Dermis blood vessel endothelial cell (primary cell): ENCODE results near the gene LRRC59. TPM values are rescaled to one million over a fixed set of nuclear protein-coding genes. Genes with fewer than 3 reads are reported as not detected.

Source experiments
- DNase-seq: peaks from one replicate; pipeline ENCODE4 v3.0.0; 2010
- total RNA-seq: library from RNA; depleted of rRNA; stranded (reverse); fragments of >200 nt; gene quantifications from 2 replicates; pipeline ENCODE4 v1.2.3, GENCODE V29; 2014

Gene LRRC59
- total RNA-seq, 1 donor from 2014 or later: 118 TPM

DNA sequence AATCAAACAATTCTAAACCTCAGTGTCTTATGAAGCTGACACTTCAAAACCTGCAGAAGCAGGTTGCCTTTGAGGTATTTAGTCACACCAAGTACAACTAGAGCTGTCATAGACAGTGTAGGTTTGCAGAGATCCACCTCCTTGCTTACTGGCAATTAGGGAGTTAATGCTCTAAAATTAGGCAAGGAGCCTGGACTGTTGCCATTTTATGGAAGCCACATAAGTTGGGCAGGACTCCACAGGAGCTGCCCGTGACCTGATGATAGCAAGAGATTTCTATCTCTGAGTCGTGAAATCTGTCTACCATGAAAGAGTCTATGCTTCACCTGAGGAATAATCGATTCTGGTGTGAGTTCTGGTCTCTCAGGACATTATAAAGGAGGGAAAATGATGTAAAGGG lies 15.4 kb downstream of the LRRC59 start:
- DNase-seq: no peak

DNA sequence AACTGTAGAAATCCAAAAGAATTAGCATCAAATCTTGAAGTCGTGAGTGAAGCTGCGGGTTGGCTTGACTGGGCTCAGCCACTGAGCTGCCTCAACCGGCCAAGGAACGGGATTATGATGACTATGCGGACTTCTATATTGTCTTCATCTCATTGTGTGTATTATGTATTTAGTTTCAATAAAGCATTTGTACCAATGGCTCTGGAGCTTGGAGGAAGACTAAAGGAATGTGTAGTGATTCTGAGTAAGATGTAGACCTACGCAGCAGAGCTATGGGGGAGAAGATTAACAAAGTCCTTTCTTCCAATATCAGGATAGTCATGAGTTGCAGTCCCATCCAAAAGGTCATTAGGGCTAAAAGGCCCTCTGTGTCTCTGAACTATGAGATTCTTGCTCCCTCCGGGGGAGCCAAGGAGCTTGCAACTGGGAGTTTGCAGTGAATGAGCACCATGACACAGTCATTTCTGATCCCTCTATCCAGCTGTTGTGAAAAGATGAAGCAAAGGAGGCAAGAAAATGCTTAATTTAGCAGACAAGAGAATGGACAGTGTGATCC lies 16.0 kb downstream of the LRRC59 start:
- DNase-seq: no peak

DNA sequence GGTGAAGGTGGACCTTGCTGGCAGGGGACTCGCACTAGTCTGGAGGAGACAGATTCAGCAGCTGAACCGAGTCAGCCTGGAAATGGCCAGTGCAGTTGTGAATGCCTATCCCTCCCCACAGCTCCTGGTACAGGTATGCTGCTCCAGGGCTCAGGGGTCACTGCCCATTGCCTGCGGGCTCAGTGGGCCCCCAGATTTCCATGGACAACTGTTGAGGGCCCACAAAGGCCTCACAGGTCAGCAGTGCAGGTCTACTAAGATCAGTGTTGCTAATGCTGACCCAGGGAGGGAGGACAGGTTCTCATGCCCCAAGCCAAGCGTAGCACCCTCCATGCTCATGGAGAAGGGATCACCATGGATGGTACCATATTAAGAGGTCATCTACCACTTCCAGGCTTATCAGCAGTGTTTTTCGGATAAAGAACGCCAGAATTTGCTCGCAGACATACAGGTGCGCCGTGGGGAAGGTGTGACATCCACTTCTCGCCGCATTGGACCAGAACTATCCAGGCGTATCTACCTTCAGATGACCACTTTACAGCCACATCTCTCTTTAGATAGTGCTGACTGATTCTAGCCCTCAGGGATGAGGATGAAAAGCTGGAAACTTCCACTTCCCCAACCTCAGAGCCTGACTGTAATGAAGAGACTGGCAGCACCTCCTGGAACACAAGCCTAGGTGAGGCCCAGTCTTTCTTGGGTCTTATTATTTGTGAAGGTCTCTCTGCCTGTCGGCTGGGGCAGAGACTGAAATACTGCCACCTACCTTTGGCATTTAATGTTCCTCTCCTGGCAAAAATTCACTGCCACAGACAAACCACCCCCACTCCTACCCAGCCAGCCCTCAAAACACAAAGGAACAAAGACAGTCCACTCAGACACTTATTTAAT lies 16.7 kb downstream of the LRRC59 start:
- no peak for DNase-seq

DNA sequence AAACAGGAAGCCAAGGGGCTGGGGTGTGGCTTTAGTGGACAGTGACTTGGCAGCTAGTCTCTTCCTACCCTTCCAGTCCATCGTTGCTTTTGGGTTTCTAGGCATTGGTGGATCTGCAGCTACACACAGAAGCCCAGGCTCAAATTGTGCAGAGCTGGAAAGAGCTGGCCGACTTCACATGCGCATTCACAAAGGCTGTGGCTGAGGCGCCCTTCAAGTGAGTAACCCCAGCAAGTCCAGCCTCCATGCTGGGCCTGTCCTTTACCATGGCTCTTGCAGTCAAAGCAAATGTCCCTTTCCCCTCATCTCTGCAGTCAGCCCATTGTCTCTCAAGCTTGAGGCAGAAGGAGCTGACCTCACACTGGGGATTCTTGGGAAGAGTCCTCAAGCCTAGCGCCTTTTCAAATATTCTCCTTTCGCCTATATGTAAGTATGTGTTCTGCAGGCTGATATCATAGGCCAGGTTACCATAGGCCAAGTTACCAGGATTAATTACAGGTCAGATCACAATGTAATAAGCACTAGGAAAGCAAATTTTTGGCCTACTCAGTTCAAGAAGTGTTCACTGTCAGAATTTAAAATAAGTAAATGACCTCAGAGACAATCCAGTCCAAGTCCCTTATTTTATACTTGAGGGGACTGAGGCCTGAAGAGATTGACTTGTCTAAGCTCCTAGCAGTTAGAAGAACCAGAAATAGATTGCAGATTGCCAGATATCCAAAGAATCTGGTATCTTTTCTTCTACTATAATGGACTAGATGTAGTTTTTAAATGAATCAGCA lies 17.8 kb downstream of the LRRC59 start:
- DNase-seq: no peak

DNA sequence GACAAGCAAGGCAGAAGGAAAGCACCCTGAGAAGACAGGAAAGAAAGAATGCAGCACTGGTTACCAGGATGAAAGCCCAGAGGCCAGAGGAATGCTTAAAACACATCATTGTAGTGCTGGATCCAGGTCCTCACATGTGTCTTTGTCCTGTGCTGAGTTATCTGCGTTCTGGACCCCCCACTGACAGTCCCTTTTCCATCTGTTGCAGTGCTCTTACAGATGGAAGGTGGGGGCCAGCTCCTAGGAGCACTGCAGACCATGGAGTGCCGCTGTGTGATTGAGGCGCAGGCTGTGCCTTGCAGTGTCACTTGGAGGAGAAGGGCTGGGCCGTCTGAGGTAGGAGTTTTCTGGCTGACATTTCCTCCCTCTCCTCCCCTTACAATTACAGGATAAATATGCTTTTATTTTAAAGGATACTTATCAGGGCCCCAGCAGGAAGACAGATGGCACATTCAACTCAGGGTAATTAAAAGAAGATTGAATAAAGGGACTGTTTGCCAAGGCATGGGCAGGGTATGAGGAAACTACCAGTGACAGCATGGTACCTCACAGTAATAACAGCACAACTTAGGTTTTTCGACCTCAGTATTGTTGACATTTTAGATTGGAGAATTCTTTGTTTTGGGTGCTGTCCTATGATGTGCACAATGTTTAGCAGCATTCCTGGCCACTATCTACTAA lies 21.3 kb downstream of the LRRC59 start:
- DNase-seq: no peak

DNA sequence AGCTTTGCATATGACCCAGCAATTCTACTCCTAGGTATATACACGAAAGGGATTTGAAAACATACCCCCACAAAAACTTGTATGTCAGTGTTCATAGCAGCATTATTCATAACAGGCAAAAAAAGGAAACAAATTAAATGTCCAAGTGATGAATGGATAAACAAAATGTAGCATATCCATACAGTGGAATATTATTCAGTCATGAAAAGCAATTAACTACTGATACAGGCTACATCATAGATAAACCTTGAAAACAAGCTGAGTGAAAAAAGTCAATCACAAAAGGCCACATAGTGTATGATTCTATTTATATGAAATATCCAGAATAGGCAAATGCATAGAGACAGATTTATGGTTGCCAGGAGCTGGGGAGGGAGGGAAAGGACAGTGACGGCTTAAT lies 23.6 kb downstream of the LRRC59 start:
- no peak for DNase-seq

DNA sequence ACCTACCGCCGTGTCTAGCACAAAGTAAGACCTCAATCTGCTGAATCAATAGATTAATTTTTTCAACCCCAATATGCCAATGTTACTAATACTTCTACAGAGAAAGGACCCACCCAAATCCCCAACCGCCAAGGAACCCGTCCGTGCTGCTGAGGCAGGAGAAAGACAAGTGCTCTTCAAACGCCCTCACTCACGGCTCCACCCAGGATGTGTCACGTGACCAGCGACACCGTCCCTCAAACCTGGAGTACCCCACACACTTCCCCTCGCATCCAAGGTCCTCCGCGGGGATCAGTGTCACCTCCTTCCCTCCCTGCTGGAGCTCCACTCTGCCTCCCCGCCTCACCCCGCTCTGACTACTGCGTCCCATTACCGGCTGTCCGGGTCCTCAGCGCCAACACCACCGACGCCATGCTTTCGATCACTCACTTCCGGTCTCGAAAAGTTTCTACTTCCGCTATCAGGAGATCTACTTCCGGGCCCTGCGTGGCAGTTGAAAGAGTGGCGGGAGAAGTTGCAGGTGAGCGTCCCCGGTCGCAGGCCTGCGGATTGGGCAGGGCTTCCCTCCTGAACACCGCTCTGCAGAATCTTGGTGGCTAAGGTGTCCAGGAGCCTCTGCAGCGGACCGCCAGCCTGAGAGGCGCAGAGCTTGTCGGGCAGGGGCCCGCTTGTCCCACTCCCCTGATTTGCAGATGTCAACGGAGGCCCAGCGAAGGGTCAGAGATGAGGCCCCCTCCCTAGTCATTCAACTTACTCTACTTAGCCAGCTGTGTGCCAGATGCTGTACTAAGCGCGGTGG lies 24.4 kb downstream of the LRRC59 start, which contains the start of the genes EME1 and MRPL27:
Gene EME1, plus strand, starts transcription at position 472 of the 799 bp plus-strand sequence. CDS start 1,980 bp downstream, outside the sequence.
Gene MRPL27, minus strand, starts transcription at position 427 of the 799 bp plus-strand sequence. Its CDS starts 14 bp downstream, at position 413.
- DNase-seq: peak; percentile 89

DNA sequence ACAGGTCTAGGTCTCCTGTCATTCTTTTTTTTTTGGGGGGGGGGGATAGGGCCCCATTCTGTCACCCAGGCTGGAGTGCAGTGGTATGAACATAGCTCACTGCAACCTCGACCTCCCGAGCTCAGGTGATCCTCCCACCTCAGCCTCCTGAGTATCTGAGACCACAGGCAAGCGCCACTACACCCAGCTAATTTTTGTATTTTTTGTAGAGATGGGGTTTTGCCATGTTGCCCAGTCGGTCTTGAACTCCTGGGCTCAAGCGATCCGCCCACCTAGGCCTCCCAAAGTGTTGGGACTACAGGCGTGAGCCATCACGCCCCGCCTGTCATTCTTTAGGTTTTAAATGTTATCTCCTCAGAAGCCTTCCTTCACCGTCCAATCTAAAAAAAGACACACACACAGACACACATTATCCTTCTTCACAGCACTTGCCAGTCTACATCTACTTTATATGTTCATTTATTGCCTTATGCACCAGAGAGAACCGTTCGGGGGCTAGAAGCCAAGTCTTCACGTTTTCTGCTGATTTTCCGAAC lies 25.0 kb downstream of the LRRC59 start:
- DNase-seq: no peak

DNA sequence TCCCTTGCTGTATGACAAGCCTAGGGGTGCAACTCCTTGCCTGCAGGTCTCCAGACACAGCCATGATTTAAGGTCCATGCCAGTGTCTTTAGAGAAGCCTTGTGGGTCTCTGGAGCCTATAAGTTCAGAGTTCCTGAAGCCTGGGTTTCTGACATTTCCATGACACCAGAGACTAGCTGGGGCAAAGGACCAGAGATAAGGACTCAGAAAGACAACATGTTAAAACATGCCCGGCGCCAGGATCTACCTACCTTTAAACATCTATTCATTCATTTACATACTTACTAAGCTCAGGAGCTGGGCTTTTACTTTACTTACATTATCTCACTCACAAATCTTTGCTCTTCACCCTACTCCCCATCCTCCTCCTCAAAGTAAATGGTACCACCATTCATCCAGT lies 25.8 kb downstream of the LRRC59 start:
- DNase-seq: no peak

DNA sequence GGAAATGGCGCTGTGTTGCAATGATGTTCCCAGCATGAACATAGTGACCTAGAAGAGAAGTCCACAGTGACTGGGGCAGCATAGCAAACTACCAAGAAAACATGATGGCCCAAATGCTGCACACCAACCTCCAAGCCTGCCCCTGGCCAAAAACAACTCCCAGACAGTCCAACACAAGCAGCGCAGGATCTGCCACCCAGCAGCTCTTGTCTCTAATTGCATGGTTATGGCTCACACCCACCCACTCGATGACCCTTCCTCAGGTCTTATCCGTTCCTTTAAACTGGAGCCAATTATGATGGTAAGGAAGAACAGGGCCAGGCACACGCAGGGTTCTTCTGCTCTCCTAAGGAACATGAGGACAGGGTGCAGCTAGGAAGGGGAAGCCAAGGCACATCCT lies 27.3 kb downstream of the LRRC59 start:
- no peak for DNase-seq

DNA sequence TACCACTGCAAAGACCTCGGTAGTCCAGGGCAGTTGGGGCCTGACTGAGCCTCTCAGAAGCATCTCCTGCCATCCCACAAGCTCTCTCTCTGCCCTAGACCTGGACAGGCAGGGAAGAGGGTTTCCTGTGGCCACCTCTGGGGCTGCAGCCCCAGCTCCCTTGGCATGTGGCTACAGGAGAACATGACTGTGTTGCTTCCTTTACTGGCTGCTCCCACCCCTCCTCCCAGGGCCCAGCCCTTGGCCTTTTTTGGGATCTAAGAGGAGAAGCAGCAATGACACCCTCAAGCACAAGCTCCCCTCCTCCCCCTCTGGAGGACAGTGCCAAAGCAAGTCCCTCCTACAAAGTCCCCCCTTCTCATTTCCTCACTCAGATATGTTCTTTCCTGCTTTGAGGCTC lies 29.9 kb downstream of the LRRC59 start:
- no peak for DNase-seq

DNA sequence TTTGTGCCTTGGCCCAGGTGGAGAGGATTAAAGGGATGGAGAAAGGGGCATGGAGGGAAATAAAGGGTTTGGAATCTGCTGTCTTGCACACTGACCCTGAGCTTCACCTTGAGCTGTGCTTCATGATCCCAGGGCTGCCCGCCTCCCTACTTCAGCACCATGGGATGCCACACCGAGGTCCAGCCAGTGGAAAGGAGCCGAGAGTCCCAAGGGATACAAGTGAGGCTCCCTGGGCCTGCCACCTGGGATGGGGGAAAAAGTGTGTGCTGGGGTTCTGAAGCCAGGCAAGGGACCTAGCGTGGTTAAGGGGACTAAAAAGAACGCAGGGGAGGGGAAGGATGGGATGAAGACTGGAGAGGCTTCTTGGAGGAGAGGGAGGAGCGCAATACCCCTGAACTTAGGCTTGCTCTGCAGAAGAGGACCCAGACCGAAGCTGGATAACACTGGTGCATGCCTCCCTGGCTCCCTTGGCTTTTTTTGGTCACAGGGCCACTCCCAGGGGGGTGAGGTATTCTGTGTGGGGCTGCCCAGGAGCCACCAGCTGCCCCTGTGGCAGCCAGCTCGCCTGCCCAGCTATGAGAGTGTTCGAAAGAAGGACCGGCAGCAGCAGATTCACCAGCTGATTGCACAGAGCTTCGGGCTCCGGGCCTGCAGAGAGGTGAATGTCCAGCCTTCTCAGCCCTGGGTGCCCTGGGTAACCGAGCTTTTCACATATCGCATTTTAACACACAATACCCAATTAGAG lies 31.5 kb downstream of the LRRC59 start:
- no peak for DNase-seq

DNA sequence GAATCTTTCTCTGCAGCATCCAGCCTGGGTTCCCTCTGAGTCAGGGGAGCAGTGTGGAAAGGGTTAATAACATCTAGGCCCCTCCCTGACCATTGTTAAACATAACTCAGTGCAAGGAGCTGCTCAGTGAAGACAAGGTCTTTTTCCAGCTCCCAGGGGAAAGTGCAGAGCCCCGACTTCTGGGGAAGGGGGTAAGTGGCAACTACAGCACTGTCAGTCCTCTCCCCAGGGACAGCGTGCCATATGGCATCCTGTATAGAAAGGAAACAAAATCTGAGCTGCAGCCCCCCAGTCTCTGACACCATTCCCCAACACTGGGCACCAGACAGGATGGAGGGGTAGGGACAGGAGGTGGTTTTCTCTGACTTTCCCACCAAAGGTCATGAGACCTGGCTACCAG lies 32.2 kb downstream of the LRRC59 start:
- DNase-seq: no peak

DNA sequence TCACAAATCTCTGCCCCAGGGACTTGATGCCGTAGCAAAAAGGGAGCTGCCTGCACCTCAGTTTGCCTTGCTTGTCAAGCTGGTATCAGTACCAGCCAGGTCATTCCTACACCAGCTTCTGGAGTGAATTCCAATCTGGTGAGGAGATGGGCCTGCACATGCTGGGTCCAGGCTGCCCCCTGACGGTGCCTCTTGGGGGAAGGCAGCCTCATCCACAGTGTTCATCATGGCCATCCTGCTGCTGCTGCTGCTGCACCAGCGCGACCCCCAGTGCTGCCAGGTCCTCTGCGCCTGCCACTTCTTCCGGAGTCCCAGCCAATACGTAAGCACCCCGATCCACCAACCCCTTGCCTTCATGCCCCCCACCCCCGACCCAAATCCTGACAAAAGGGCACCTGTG lies 32.6 kb downstream of the LRRC59 start:
- DNase-seq: no peak

DNA sequence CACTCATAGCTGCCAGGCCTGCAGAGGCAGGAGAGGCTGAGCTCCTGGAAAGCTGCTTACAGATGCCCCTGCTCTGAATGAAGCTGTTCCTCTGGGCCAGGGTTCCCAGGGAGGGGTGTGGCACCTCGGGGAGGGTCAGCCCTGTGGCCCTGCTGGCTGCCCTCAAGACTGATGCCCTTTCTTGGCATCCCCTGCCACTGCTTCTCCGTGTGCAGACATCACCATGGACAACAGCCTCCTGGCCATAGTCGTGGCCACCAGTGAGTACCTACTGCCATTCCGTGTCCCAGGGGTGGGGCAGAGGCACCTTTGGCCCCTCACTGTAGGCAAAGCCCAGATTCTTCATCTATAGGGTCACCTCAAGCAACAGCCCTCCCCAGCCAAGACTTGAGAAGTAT lies 33.3 kb downstream of the LRRC59 start:
- no peak for DNase-seq

DNA sequence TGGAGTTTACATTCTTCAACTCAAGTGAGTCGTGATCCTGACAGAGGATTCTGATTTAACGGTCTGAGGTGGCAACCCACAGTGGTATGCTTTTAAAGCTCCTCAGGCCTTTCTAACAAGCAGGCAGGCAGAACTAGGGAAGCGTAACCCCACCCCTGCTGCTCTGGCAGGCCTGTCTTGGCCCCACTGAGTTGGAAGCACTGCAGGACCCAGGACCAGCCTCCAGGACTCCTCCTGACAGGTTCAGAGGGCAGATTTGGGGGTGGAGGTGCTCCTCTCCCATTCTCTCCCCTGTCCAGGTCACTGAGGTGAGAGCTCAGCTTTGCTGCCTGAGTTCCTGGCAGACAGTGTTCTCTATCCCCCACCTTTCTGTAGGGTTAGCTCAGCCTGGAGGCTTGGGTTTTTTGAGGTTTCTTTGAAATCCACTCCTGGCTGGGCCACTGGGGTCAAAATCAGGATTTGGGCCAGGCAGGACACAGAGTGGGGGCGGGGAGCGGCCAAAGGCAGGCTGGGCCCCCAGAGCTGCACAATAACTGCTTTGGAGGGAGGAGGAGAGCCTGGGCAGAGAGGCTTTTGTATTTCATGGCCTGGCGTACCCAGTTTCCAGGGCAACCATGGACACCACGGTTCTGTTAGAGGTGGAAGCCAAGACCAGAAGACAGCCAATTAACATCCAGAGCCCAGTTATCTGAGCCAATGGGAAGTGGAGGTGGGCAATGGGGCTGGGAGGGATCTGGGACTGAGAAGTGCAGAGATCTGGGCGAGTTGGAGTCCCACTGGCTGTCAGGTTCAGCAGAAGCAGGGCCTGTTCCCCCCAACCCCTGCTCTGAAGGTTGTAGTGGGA lies 33.9 kb downstream of the LRRC59 start:
- peak; percentile 57 for DNase-seq

DNA sequence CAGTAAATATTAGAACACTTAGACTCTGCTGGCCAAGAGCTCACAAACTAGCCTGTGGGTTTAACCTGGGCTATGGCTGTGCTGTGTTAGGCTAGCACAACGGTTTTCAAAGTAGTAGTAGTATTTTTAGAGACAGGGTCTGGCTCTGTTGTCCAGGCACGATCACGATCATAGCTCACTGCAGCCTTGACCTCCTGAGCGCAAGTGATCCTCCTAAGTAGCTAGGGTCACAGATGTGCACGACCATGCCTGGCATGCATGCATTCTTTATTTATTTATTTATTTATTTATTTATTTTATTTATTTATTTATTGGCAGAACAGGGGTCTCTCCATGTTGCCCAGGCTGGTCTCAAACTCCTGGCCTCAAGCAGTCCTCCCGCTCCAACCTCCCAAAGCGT lies 34.7 kb downstream of the LRRC59 start:
- no peak for DNase-seq

DNA sequence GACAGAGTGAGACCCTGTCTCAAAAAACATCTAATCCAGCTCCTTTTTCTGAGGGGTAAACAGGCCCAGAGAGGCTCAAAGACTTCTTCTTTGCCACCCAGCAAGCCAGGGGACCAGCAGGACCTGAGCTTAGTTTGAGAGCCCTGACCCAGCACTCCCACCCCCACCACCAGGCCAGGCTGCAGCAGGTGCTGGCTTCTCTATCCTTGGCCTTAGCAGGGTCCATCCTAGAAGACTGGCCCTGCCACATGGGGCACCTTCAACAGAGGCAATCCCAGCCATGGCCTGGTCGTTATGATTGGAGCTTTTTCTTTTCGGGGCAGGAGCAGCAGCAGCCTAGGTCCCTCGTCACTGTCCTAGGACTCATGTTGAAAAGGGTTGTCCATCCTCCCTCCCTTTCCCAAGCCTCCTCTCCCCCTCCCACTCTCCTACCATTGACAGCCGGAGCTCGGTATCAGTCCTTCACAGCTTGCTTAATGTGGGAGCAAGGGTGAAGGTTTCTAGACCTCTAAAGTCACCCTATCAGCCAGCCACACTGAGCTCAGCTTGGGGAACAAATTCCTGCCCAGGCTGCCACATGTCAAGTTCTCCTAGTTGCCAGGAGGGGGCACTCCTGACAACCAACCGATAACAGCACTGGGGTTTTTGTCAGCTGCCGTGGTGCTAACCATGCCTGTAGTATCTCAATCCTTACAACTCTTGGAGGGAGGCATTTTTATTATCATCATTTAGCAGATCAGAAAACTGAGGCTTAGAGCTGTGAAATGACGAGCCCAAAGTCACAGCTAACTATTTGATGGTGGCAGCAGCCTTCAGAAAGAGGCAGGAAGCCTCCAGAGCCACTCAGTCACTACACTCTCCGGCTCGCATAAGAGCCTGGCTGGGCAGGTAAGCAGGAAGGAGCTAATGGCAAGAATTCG lies 35.5 kb downstream of the LRRC59 start:
- DNase-seq: peak; percentile 84
